Stimulated activated CD8-positive, alpha-beta memory T cell treated with anti-CD3 and anti-CD28 coated beads, Interleukin-12 subunit alpha, Interleukin-12 subunit beta, amount 100 ng/mL, for 24 hours (primary cell): ENCODE data around the gene GSDME.
"Not testable (repeated sequence)": the region's sequence is repeated elsewhere in the genome, so short reads cannot be mapped to it uniquely, and the experiment has no call there.

Experiments
- DNase-seq: peaks from one replicate; pipeline ENCODE4 v3.0.0-alpha.2; 2020; ENCODE audit errors: extremely low read depth

Gene GSDME

DNA sequence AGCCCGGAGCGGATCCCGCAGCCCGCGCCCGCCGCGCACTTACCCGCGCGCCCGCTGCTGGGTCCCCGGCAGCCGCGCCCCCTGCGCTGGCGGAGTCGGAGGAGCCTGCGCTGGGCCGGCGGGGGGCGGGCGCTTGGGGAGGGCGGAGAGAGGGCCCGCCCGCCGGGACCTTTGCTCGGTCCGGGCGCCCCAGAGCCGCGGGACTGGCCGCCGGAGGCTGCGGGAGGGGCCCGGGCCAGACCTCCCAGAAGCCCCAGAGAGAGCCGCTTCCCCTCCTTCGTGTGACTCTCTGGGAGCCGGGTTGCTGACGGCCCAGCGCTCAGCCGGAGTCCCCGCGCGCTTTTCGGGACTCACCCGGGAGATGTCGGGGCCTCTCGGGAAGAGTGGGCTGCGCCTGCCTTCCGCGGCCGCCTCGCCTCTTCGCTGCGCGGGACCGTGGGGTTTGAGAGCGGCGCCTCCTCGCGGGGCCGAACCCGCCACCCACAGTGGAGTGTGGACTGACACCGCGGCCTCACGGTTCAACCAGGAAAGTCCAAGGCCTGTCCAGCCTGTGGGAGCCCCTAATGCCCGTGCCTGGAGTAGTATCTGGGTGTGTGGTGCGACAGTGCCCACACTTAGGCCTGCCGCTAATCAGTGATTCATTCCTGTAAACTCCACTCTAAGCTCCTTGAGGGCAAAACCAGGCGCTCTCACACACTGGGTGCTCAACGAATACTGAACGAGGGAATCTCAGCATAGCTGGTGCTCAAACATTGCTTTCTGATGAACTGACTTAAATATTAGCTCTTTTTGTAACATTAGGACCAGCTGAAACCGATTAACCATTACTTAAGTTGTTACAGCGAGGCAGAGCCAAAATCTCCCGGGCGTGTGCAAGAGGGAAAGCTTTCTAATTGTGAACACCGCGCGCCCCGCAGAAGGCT is at the start of gene GSDME:
GSDME (minus strand) TSS at position 112 of the 923 bp plus-strand sequence. CDS start 7,690 bp downstream, outside the sequence.
- DNase-seq, result no peak

- DNase-seq, result no peak
Observed at GRCh38 chr7:24802300-24802699, 45.0 kb upstream of the GSDME start.

DNA sequence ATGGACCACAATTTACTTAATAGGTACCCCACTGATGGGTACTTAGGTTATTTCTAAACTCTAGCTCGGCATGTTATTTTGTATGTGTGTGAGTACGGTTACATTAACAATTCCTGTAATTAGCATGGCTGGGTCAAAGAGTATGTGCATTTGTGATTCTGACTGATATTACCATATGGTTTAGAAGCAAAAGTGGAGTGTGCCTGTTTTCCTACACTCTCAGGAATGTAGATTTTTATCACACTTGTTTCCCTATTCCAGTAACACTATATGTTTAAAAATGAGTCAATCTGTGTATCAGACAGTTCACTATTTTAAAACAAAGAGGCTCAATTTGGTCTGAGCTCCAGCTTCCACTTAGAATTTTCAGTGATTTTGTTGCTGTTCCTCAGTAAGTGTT is 44.6 kb upstream of the GSDME start:
- no peak for DNase-seq

GRCh38 chr7:24800667-24801066 is 43.4 kb upstream of the GSDME start:
- no peak for DNase-seq

GRCh38 chr7:24800073-24800472 is 42.8 kb upstream of the GSDME start:
- DNase-seq, result no peak

GRCh38 chr7:24799506-24799905 is 42.2 kb upstream of the GSDME start:
- DNase-seq, result no peak

DNA sequence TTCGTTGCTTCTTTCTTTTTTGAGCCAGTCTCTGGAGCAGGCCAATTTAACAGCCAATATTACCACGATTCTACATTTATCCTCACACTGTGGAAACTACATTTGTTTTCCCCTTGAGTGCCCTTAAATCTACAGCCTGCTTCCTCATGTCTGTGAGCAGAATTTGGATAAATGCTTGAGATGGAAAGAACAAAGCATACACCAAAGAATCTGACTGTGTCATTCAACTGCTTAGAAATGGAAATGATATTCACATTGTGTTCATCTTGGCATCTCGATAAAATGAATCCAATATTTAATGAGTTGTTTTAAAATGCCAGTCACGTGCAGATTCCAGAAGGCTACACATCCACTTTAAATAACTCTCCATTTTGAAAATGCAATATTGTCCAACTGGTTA is 41.0 kb upstream of the GSDME start:
- no peak for DNase-seq

DNA sequence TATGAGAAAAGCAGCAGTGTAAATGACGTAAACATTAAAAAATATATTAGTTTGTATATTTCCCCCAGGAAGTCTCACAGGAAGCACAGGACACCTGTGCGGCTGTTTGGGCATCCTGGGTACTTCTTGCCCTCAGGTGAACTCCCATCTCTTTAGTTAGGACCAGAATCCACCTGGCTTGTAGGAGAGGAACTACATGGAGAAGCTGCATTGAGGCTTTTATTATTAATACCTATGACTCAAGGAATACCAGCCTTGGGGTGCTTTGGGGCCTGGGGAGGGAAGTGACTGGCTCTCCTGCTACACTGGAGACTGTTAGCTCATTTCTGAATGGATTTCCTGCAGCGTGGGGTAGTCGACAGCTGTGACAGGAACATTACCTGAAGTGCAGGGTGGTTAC is 40.0 kb upstream of the GSDME start:
- DNase-seq, result no peak

- DNase-seq, result no peak
Observed at GRCh38 chr7:24795407-24795767, 38.1 kb upstream of the GSDME start.

DNA sequence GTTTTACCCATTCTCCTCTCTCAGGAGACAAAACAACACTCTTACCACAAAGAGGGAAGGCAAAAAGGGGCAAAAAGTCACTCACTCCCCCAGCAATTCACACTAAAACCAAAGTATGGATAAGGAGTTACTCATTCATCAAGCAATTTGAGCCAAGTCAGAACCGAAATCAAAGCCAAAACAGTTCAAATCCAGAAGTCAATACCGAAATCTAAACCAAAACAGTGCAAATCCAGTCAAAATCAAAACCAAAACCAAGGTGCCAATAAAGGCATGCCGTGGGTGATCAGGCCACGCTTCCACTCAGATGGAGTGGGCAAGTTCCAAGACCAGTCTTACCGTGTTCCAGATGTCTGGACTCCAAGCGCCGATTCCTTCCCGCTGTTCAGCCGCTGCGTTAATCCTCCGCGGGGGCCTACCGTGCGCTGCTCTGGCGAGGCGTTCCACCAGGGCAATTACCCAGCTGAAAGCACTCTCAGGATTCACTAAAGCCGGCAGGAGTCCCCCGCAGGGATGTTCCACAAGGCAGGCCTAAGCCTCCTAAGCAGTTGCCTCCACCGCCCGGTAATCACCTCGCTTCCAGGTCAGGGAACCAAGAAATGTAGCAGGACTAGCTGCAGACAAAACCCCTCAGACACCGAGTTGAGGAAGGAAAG is 37.6 kb upstream of the GSDME start:
- not testable (repeated sequence) for DNase-seq

GRCh38 chr7:24793982-24794648 is 36.9 kb upstream of the GSDME start:
- DNase-seq, result no peak

DNA sequence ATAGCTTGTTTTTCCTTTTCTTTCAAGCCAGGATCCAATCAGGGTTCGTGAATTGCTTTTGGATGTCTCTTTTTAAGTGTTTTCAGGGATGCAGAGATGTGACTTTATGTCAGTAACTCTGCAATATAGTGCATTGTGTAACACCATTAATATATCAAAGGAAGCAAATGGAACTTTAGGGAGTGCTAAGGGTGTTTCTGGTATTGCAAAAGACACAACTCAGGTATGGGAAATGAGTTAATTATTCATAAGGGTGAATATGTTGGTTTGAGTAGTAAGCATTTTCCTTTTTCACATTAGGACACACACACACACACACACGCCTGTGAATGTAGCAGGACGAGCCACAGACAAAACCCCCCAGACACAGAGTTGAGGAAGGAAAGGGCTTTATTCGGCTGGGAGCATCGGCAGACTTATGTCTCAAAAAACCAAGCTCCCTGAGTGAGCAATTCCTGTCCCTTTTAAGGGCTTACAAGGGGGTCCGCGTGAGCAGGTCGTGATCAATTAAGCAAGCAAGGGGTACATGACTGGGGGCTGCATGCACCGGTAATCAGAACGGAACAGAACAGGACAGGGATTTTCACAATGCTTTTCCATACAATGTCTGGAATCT is 31.8 kb upstream of the GSDME start:
- no peak for DNase-seq

- no peak for DNase-seq
Observed at GRCh38 chr7:24788075-24788474, 30.8 kb upstream of the GSDME start.

GRCh38 chr7:24786941-24787340 is 29.7 kb upstream of the GSDME start:
- no peak for DNase-seq

DNA sequence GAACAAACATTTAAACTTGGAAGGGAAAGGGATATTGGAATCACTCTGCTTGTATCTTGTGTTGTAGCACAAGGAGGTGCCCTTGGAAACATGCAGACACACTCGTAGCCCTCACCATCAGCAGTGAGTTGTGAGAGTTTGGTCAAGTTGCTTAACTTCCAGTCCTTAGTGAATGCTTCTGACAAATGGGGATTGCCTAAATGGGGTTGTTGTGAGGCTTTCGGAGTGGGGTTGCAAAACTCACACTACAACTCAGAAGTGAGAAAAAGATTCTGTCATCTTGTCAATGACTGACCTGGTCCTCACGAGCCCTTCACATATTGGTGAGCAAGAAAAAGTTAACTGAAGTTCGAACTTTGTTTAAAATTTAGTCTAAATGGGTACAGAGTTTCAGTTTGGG is 29.0 kb upstream of the GSDME start:
- DNase-seq, result no peak

GRCh38 chr7:24784277-24784676 is 27.0 kb upstream of the GSDME start:
- no peak for DNase-seq

GRCh38 chr7:24783698-24784097 is 26.4 kb upstream of the GSDME start:
- no peak for DNase-seq

- no peak for DNase-seq
Observed at GRCh38 chr7:24781106-24781505, 23.8 kb upstream of the GSDME start.

- DNase-seq, result no peak
Observed at GRCh38 chr7:24779283-24779655, 22.0 kb upstream of the GSDME start.

DNA sequence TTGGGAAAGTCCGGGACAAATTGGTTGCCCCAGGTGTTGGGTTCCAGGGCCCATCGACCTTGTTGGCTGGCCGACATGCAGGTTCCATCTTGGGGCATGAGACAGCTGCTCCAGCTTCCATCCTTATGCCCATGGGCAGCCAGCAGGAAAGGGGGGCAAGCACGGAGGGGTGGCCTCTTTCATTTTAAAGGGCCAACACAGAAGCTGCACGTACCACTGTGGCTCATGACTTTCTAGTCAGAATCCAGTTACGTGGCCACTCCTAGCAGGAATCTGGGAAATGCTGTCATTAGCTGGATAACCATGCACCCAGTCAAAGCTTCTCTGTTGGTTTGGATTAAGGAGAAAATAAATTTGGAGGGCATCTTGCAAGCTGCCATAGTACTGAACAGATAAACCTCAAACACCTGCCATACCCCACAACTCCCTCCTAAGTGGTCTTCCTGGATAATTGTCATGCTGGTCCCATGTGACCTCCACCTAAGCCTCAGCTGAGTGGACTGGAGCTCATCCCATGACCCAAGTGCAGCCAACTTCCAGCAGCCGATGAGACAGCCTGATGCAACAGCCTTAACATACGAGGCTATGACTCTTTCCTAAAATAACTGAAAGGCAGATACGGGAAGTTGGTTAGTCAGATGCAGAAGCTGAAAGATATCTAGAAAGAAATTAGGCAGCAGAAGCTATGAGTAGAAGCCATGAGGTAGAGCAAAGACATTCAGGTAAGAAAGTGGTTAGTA is 21.4 kb upstream of the GSDME start:
- DNase-seq, result no peak

DNA sequence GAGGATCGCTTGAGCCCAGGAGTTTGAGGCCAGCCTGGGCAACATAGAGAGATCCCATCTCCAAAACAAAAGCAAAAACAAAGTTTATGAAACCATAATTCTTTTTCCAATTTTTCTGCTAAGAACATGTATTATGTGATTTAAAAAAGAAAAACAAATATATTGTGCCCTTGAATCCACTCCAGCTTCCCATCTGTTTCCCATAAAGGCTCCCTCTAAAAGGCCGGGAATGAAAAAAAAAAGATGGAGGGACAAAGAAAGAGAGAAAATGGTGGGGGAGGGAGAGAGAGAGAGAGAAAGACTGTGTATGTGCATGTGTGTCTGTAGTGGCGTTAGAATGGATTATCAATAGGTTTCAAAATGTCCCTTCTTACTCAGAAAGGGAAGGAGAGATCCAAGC is 20.5 kb upstream of the GSDME start:
- no peak for DNase-seq

DNA sequence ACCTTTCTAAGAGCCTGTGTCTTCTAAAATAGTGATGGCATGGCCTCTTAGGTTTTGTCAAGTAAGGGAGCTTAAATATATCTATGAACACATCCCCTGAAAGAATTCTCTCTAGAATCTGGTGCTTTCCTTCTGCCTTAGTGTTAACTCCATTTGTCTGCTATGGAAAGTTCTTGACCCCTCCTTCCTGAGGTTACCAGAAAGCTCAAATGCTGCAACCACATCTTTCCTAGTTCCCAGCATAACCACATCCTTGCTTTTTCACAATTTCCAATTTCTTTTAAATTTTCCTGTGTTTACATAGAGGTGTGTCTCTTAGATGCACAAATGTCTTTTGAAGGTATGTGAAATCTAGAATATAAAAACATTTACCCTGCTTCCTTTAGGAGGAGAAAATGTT is 16.4 kb upstream of the GSDME start:
- no peak for DNase-seq
